CD8-positive, alpha-beta memory T cell (primary cell): ENCODE results near the gene RAB25. TPM values are rescaled to one million over a fixed set of nuclear protein-coding genes. Genes with fewer than 3 reads are reported as not detected.

Experiments used
- CTCF ChIA-PET: fragments of 350-600 bp; sonication (Branson Sonifier 250); formaldehyde crosslinking; loops from one replicate; lab custom pipeline; 2021; ENCODE audit warnings: antibody characterized with exemption; lab: Charles Lee
- POLR2A ChIA-PET: fragments of 350-600 bp; sonication (Branson Sonifier 250); formaldehyde crosslinking; loops from one replicate; lab custom pipeline; 2021; ENCODE audit warnings: antibody characterized with exemption; lab: Charles Lee
- DNase-seq, 5 donors: peaks; one replicate each; pipeline versions ENCODE4 v3.0.0 to v3.0.0-alpha.2; 2020 to 2022; ENCODE audit warnings: mixed read lengths in 1 of 5
- H3K27ac ChIP-seq: one replicate; pipeline ENCODE4 v1.7.0; 2013; ENCODE audit warnings: low read depth, mild to moderate bottlenecking, low read length, moderate library complexity
- H3K27me3 ChIP-seq: 2 replicates; pipeline ENCODE4 v1.7.0; 2013; ENCODE audit warnings: low read length, mild to moderate bottlenecking; ENCODE audit not compliant: insufficient read depth, poor library complexity, severe bottlenecking
- H3K36me3 ChIP-seq: 2 replicates; pipeline ENCODE4 v1.7.0; 2013; ENCODE audit warnings: mild to moderate bottlenecking, low read length, moderate library complexity; ENCODE audit not compliant: insufficient read depth
- H3K4me1 ChIP-seq: 2 replicates; pipeline ENCODE4 v1.7.0; 2013; ENCODE audit warnings: mild to moderate bottlenecking, low read length, moderate library complexity; ENCODE audit not compliant: insufficient read depth
- H3K4me3 ChIP-seq: 2 replicates; pipeline ENCODE4 v1.7.0; 2013; ENCODE audit warnings: mild to moderate bottlenecking, low read length
- H3K9me3 ChIP-seq: 2 replicates; pipeline ENCODE4 v1.7.0; 2013; ENCODE audit warnings: mild to moderate bottlenecking, low read length
- H3K27ac Mint-ChIP-seq, 8 donors: one replicate each; pipeline ENCODE4 v1.8.0; 2020 to 2021; ENCODE audit warnings: mixed read lengths in 8 of 8, mild to moderate bottlenecking in 6 of 8, inconsistent platforms in 3 of 8, moderate library complexity in 3 of 8
- H3K27me3 Mint-ChIP-seq, 2 donors: one replicate each; pipeline ENCODE4 v1.8.0; 2020 to 2021; ENCODE audit warnings: mixed read lengths in 2 of 2, mild to moderate bottlenecking in 1 of 2, moderate library complexity in 1 of 2
- H3K36me3 Mint-ChIP-seq, 3 donors: one replicate each; pipeline ENCODE4 v1.8.0; 2020 to 2021; ENCODE audit warnings: mixed read lengths in 3 of 3, inconsistent platforms in 1 of 3, mild to moderate bottlenecking in 1 of 3
- H3K4me1 Mint-ChIP-seq, 3 donors: one replicate each; pipeline ENCODE4 v1.8.0; 2020 to 2021; ENCODE audit warnings: mixed read lengths in 3 of 3, inconsistent platforms in 1 of 3, mild to moderate bottlenecking in 1 of 3
- H3K4me3 Mint-ChIP-seq, 7 donors: one replicate each; pipeline ENCODE4 v1.8.0; 2020 to 2021; ENCODE audit warnings: mixed read lengths in 7 of 7, mild to moderate bottlenecking in 6 of 7, moderate library complexity in 4 of 7, inconsistent platforms in 2 of 7
- H3K9me3 Mint-ChIP-seq, 5 donors: one replicate each; pipeline ENCODE4 v1.8.0; 2020 to 2022; ENCODE audit warnings: mixed read lengths in 5 of 5, mild to moderate bottlenecking in 3 of 5, moderate library complexity in 2 of 5, inconsistent platforms in 1 of 5
- polyA plus RNA-seq: library from polyadenylated mRNA; unstranded; fragments of 300-500 nt; fragmentation: Illumina TruSeq; gene quantifications from one replicate; pipeline ENCODE4 v1.2.3, GENCODE V29; 2021
- total RNA-seq, 2 experiments: library from RNA; stranded (reverse); gene quantifications; one replicate each; pipeline ENCODE4 v1.2.3, GENCODE V29; 2021

The RAB25 gene
- total and polyA plus RNA-seq, 3 experiments from 2014 or later, result 0.76 TPM; not detected in 2

DNA sequence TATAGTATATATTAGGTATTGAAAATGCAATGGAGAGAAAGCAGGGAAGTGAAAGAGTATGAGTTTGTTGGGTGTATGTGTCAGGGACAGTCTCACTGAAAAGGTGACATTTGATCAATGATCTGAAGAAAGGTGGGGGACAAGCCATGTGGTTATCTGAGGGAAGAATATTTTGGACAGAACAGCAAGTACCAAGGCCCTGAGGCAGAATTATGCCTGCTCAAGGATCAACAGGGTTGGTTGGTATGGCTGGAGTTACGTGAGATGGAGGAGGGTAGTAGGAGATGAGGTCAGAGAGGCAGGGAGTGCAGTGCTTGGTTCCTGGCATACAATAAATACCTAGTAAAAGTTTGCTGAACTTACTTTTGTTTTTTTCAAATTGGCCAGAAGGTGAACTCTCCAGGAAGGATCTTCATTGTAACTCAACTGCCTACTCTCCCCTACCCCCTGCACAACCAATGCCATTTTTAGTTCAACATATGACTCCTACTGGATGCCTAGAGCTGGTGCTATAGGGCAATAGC, 4.6 kb upstream of the RAB25 start:
- H3K9me3 ChIP-seq, result no peaks in the 10 kb centered on the region
- H3K27ac Mint-ChIP-seq, result peak overlapping the region in 1 of 8 donors; percentile 30
- peaks cover 29 to 43% (median 34%) of the 10 kb centered on the region in 3 donors for H3K4me1 Mint-ChIP-seq
- H3K27ac ChIP-seq, result no peak overlapping the region
- H3K4me1 ChIP-seq, result peaks cover 16% of the 10 kb centered on the region
- no peaks in the 10 kb centered on the region for H3K9me3 Mint-ChIP-seq
- H3K36me3 ChIP-seq, result no peaks in the 10 kb centered on the region
- no peaks in the 10 kb centered on the region for H3K27me3 Mint-ChIP-seq
- H3K4me3 Mint-ChIP-seq, result peak overlapping the region in 6 of 7 donors; percentile 12 to 93 (median 49)
- DNase-seq, result peak in 1 of 5 donors; percentile 8
- H3K4me3 ChIP-seq, result no peak overlapping the region
- POLR2A ChIA-PET, result interaction anchor here (0.6 kb wide), 1 partner anchor 434 kb away, joined by 10 read pairs; no protein-coding TSS in a partner anchor
- H3K36me3 Mint-ChIP-seq, result peaks cover 0 to 34% (median 1%) of the 10 kb centered on the region in 3 donors
- no peaks in the 10 kb centered on the region for H3K27me3 ChIP-seq
- CTCF ChIA-PET, result no interaction called here

- H3K4me3 ChIP-seq, result no peak overlapping the region
- Mint-ChIP-seq H3K27ac (peak overlapping the region in 1 of 8 donors; percentile 42), H3K27me3 (no peaks in the 10 kb centered on the region), H3K9me3 (no peaks in the 10 kb centered on the region), H3K4me3 (no peak overlapping the region), H3K36me3 (peaks cover 0 to 14% (median 1%) of the 10 kb centered on the region in 3 donors), H3K4me1 (peaks cover 3 to 7% (median 7%) of the 10 kb centered on the region in 3 donors)
- ChIA-PET POLR2A (no interaction called here), CTCF (no interaction called here)
- no peaks in the 10 kb centered on the region for H3K36me3 ChIP-seq
- no peak overlapping the region for H3K27ac ChIP-seq
- DNase-seq, result no peak
- no peaks in the 10 kb centered on the region for H3K4me1 ChIP-seq
- H3K27me3 ChIP-seq, result no peaks in the 10 kb centered on the region
- H3K9me3 ChIP-seq, result no peaks in the 10 kb centered on the region
Measured at GRCh38 chr1:156062189-156062588, 1.2 kb downstream of the RAB25 start.

DNA sequence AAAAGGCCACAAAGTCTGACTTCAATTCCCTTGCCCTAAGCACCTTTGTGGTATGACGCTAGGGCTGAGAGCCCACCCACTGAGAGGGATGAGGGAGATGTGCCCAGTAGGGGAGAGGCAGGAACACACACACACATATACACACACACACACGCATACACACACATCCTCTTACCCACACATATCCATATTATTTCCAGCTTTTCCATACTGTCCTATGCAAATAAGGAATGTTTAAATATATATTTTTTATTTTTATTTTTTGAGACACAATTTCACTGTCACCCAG, 3.0 kb downstream of the RAB25 start:
- no peak overlapping the region for H3K4me3 Mint-ChIP-seq
- H3K27me3 Mint-ChIP-seq, result no peaks in the 10 kb centered on the region
- ChIA-PET CTCF (no interaction called here), POLR2A (interaction anchor here (0.6 kb wide), 1 partner anchor 133 kb away, joined by 5 read pairs; no protein-coding TSS in a partner anchor)
- H3K36me3 ChIP-seq, result no peaks in the 10 kb centered on the region
- no peaks in the 10 kb centered on the region for H3K36me3 Mint-ChIP-seq
- H3K27ac Mint-ChIP-seq, result no peak overlapping the region
- H3K4me1 ChIP-seq, result no peaks in the 10 kb centered on the region
- peaks cover 3 to 7% (median 5%) of the 10 kb centered on the region in 3 donors for H3K4me1 Mint-ChIP-seq
- no peak overlapping the region for H3K27ac ChIP-seq
- H3K9me3 ChIP-seq, result no peaks in the 10 kb centered on the region
- H3K9me3 Mint-ChIP-seq, result no peaks in the 10 kb centered on the region
- H3K27me3 ChIP-seq, result no peaks in the 10 kb centered on the region
- DNase-seq, result no peak
- H3K4me3 ChIP-seq, result no peak overlapping the region

DNA sequence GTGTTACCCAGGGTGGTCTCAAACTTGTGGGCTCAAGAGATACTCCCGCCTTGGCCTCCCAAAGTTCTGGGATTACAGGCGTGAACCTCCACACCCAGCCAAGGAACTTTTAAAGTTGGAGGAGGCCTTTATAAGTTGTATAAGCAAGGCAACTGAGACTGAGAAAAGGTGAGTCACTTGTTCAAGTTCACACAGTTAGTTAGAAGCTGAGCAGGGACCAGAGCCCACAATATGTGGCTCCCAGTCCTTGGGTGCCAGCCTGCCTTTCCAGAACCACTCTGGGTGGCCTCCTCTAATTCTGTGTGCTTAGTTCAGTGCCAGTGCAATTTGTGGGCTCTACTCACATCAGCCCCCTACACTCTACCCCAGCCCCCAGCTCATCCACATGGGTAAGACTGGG, 3.7 kb downstream of the RAB25 start:
- H3K4me3 ChIP-seq, result no peak overlapping the region
- ChIA-PET CTCF (interaction anchor here (1.0 to 2.1 kb wide), 2 partner anchors 32 to 37 kb away, joined by 3 to 4 read pairs; no protein-coding TSS in a partner anchor), POLR2A (no interaction called here)
- H3K27me3 ChIP-seq, result no peaks in the 10 kb centered on the region
- no peaks in the 10 kb centered on the region for H3K9me3 Mint-ChIP-seq
- no peak overlapping the region for H3K4me3 Mint-ChIP-seq
- H3K9me3 ChIP-seq, result no peaks in the 10 kb centered on the region
- H3K27ac Mint-ChIP-seq, result peak overlapping the region in 1 of 8 donors; percentile 19
- DNase-seq, result no peak
- H3K27me3 Mint-ChIP-seq, result no peaks in the 10 kb centered on the region
- no peaks in the 10 kb centered on the region for H3K36me3 Mint-ChIP-seq
- H3K4me1 ChIP-seq, result no peaks in the 10 kb centered on the region
- H3K36me3 ChIP-seq, result no peaks in the 10 kb centered on the region
- H3K27ac ChIP-seq, result no peak overlapping the region
- H3K4me1 Mint-ChIP-seq, result peaks cover 3 to 7% (median 5%) of the 10 kb centered on the region in 3 donors

GRCh38 chr1:156065212-156065611, 4.3 kb downstream of the RAB25 start:
- CTCF ChIA-PET, result interaction anchor here (0.9 to 2.1 kb wide), 5 partner anchors 16 to 127 kb away, joined by 3 to 6 read pairs (median 3); no protein-coding TSS in a partner anchor
- Mint-ChIP-seq H3K27ac (peak overlapping the region in 3 of 8 donors; percentile 18 to 64 (median 41)), H3K36me3 (no peaks in the 10 kb centered on the region), H3K27me3 (no peaks in the 10 kb centered on the region), H3K9me3 (no peaks in the 10 kb centered on the region), H3K4me3 (peak overlapping the region in 1 of 7 donors; percentile 1), H3K4me1 (peaks cover 3 to 7% (median 5%) of the 10 kb centered on the region in 3 donors)
- Histone ChIP-seq H3K9me3 (no peaks in the 10 kb centered on the region), H3K4me1 (no peaks in the 10 kb centered on the region), H3K4me3 (no peak overlapping the region), H3K27me3 (no peaks in the 10 kb centered on the region), H3K27ac (no peak overlapping the region), H3K36me3 (no peaks in the 10 kb centered on the region)
- POLR2A ChIA-PET, result no interaction called here
- DNase-seq, result no peak

GRCh38 chr1:156065871-156066270, 4.9 kb downstream of the RAB25 start:
- no peaks in the 10 kb centered on the region for H3K9me3 ChIP-seq
- no peaks in the 10 kb centered on the region for H3K9me3 Mint-ChIP-seq
- peaks cover 3 to 7% (median 5%) of the 10 kb centered on the region in 3 donors for H3K4me1 Mint-ChIP-seq
- ChIA-PET CTCF (interaction anchor here (0.9 to 2.1 kb wide), 12 partner anchors 16 to 174 kb away, joined by 3 to 7 read pairs (median 3); partner anchors contain the start of gene KHDC4), POLR2A (no interaction called here)
- no peak for DNase-seq
- no peak overlapping the region for H3K4me3 Mint-ChIP-seq
- peak overlapping the region in 1 of 8 donors; percentile 33 for H3K27ac Mint-ChIP-seq
- H3K27me3 ChIP-seq, result no peaks in the 10 kb centered on the region
- no peaks in the 10 kb centered on the region for H3K36me3 ChIP-seq
- no peak overlapping the region for H3K4me3 ChIP-seq
- H3K27me3 Mint-ChIP-seq, result no peaks in the 10 kb centered on the region
- H3K36me3 Mint-ChIP-seq, result no peaks in the 10 kb centered on the region
- no peaks in the 10 kb centered on the region for H3K4me1 ChIP-seq
- H3K27ac ChIP-seq, result no peak overlapping the region

GRCh38 chr1:156067262-156067661, 6.3 kb downstream of the RAB25 start:
- peaks cover 3 to 7% (median 5%) of the 10 kb centered on the region in 3 donors for H3K4me1 Mint-ChIP-seq
- Histone ChIP-seq H3K27ac (no peak overlapping the region), H3K4me1 (no peaks in the 10 kb centered on the region), H3K27me3 (no peaks in the 10 kb centered on the region), H3K9me3 (no peaks in the 10 kb centered on the region), H3K36me3 (no peaks in the 10 kb centered on the region), H3K4me3 (no peak overlapping the region)
- H3K9me3 Mint-ChIP-seq, result no peaks in the 10 kb centered on the region
- ChIA-PET CTCF (interaction anchor here (1.2 to 1.4 kb wide), 4 partner anchors 63 to 137 kb away, joined by 3 to 7 read pairs (median 4); partner anchors contain the start of gene KHDC4), POLR2A (no interaction called here)
- peaks cover 3% of the 10 kb centered on the region in 2 donors for H3K27me3 Mint-ChIP-seq
- peak overlapping the region in 2 of 8 donors; percentile 7 to 24 for H3K27ac Mint-ChIP-seq
- H3K4me3 Mint-ChIP-seq, result no peak overlapping the region
- DNase-seq, result no peak
- H3K36me3 Mint-ChIP-seq, result no peaks in the 10 kb centered on the region

DNA sequence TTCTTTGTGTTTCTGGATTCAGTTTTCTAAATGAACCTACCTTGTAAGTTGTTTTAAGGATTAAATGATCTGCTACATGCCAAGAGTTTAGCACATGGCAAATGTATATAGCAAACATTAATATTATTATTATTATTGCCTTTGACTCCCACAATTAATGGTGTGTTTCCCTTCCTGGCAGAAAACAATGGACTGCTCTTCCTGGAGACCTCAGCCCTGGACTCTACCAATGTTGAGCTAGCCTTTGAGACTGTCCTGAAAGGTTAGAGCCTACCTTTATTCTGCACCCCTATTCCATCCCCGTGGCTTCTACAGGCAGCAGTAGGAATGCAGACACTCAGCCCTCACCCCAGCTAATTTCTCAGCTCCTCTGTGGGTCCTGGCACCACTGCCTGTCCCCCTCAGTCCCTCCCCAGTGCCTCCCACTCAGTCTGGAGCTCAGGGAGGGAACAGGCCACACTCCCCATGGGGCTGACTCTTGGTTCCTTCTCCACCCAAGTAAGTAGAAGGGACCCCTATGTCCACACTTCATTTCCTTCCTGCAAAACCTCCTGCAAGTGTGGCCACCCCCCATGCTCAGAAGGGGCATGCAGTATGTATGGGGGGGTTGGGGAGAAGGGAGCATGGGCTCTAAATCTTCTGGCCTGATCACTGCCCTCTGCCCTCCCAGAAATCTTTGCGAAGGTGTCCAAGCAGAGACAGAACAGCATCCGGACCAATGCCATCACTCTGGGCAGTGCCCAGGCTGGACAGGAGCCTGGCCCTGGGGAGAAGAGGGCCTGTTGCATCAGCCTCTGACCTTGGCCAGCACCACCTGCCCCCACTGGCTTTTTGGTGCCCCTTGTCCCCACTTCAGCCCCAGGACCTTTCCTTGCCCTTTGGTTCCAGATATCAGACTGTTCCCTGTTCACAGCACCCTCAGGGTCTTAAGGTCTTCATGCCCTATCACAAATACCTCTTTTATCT, 8.8 kb downstream of the RAB25 start:
- Mint-ChIP-seq H3K4me3 (no peak overlapping the region), H3K36me3 (no peaks in the 10 kb centered on the region), H3K9me3 (no peaks in the 10 kb centered on the region), H3K27me3 (peaks cover 3% of the 10 kb centered on the region in 2 donors), H3K27ac (no peak overlapping the region), H3K4me1 (peaks cover 3 to 7% (median 5%) of the 10 kb centered on the region in 3 donors)
- Histone ChIP-seq H3K4me3 (no peak overlapping the region), H3K9me3 (no peaks in the 10 kb centered on the region), H3K27ac (no peak overlapping the region), H3K36me3 (no peaks in the 10 kb centered on the region), H3K27me3 (no peaks in the 10 kb centered on the region), H3K4me1 (no peaks in the 10 kb centered on the region)
- ChIA-PET CTCF (no interaction called here), POLR2A (no interaction called here)
- no peak for DNase-seq
